Mammary epithelial cell (primary cell): Measurements from ENCODE around the gene UBXN10.

Experiments
- CTCF ChIP-seq, 2 donors: IDR thresholded peaks in 1 of 2; conservative IDR thresholded peaks in 1 of 2; 2 replicates each; pipeline ENCODE4 v1.5.1; 2011 to 2012; ENCODE audit warnings: inconsistent platforms in 2 of 2, low read length in 2 of 2, mild to moderate bottlenecking in 2 of 2, control low read depth in 1 of 2, low read depth in 1 of 2; ENCODE audit not compliant: insufficient read depth in 1 of 2; ENCODE audit errors: extremely low read depth in 1 of 2
- EZH2 ChIP-seq: IDR thresholded peaks from 2 replicates; pipeline ENCODE4 v1.6.1; 2012; ENCODE audit warnings: low read length, inconsistent platforms, borderline replicate concordance

- TF ChIP-seq CTCF (conservative IDR thresholded peaks at IDR 0.05 in 1 of 2, IDR thresholded peaks at IDR 0.05 in 1 of 2; ENCODE audit: extremely low read depth in 1 of 2, insufficient read depth in 1 of 2, low read depth in 1 of 2, low read length in 2 of 2) (no peak), EZH2 (no peak)
Measured at GRCh38 chr1:20174937-20175666, 10.8 kb upstream of the UBXN10 start.
